ENCODE results near the gene GMPPB.
"Not testable (repeated sequence)": the region's sequence is repeated elsewhere in the genome, so short reads cannot be mapped to it uniquely, and the experiment has no call there.

The GMPPB gene

DNA sequence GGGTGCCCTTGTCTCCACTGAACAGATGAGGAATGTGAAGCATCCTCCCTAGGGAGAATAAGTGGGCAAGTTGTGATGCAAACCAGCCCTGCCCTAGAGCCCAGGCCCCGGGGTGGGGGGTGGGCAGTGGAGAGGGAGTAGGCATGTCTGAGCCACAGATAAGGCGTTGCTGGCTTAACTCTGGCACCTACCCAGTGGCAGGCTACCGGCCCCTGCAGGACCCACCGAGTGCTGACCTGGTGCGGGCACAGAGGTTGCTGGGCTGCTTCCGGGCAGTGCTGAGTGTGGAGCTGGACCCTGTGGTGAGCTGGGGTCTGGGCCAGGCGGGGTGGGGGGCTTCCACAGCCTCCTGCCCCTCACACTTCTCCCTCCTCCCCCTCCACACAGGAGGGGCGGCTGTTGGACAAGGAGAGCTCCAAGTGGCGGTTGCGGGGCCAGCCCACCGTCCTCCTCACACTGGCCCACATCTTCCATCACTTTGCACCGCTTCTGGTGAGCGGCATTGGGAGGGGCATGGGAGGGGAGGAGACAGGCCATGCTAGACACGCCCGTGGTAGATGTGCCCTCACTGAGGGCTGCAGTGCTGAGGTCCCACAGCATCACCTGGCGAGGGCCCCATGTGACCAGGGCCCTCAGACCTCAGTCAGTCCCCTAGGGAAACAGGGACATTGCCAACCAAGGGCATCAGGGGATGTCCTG, 24.3 kb downstream of the GMPPB start:
- no peaks in the 10 kb centered on the region for H3K4me1 ChIP-seq (ENCODE audit: control insufficient read depth, low read depth, low read length)
- no peak overlapping the region for H4K5ac ChIP-seq (ENCODE audit: low read length)

GRCh38 chr3:49695350-49696015, 28.3 kb downstream of the GMPPB start:
- not testable (repeated sequence) for H3K27ac ChIP-seq (ENCODE audit: low read depth, low read length); H3K79me2 ChIP-seq (ENCODE audit: control insufficient read depth, insufficient read depth, low read length); H2BK5ac ChIP-seq (ENCODE audit: low read length); H3K27me3 ChIP-seq (ENCODE audit: insufficient read depth, low read length, poor library complexity); H4K5ac ChIP-seq (ENCODE audit: low read length); H2AK5ac ChIP-seq (ENCODE audit: low read length); H3K4me2 ChIP-seq (ENCODE audit: low read length); H3K4me1 ChIP-seq (ENCODE audit: control insufficient read depth, low read depth, low read length); H3K56ac ChIP-seq (ENCODE audit: low read length); DNase-seq; H2BK15ac ChIP-seq (replicated peaks; ENCODE audit: low read depth); H3K4ac ChIP-seq (ENCODE audit: low read depth, low read length); H3K23ac ChIP-seq (ENCODE audit: low read length); H4K8ac ChIP-seq (ENCODE audit: low read depth, low read length); H3K9ac ChIP-seq (ENCODE audit: low read length); H3K79me1 ChIP-seq (ENCODE audit: low read length); H3K36me3 ChIP-seq (ENCODE audit: control insufficient read depth, insufficient read depth, low read length); H3K18ac ChIP-seq (ENCODE audit: low read length); H2BK120ac ChIP-seq (ENCODE audit: low read depth, low read length); H3K4me3 ChIP-seq (ENCODE audit: low read length)
- WGBS (ENCODE audit: extremely low coverage, insufficient coverage, low lambda C conversion rate) = no CpG with 5 or more reads among the region's 4 CpGs

More for the DNA sequence above, 24.3 kb downstream of the GMPPB start:
- H3K27ac ChIP-seq (ENCODE audit: low read depth, low read length) = no peak overlapping the region
- H3K4me2 ChIP-seq (ENCODE audit: low read length) = no peak overlapping the region
- no peak for DNase-seq
- no peaks in the 10 kb centered on the region for H3K79me2 ChIP-seq (ENCODE audit: control insufficient read depth, insufficient read depth, low read length)
- no peak overlapping the region for H3K23ac ChIP-seq (ENCODE audit: low read length)
- H3K56ac ChIP-seq (ENCODE audit: low read length) = no peak overlapping the region
- H3K36me3 ChIP-seq (ENCODE audit: control insufficient read depth, insufficient read depth, low read length) = peaks cover 3% of the 10 kb centered on the region
- H3K79me1 ChIP-seq (ENCODE audit: low read length) = no peaks in the 10 kb centered on the region
- H3K9ac ChIP-seq (ENCODE audit: low read length) = no peak overlapping the region
- no peak overlapping the region for H2BK15ac ChIP-seq (replicated peaks; ENCODE audit: low read depth)
- H2BK5ac ChIP-seq (ENCODE audit: low read length) = no peak overlapping the region
- no peak overlapping the region for H3K4ac ChIP-seq (ENCODE audit: low read depth, low read length)
- no peak overlapping the region for H3K4me3 ChIP-seq (ENCODE audit: low read length)
- no CpG with 5 or more reads among the region's 16 CpGs for WGBS (ENCODE audit: extremely low coverage, insufficient coverage, low lambda C conversion rate)
- no peak overlapping the region for H4K8ac ChIP-seq (ENCODE audit: low read depth, low read length)
- no peak overlapping the region for H2AK5ac ChIP-seq (ENCODE audit: low read length)
- H2BK120ac ChIP-seq (ENCODE audit: low read depth, low read length) = no peak overlapping the region
- H3K27me3 ChIP-seq (ENCODE audit: insufficient read depth, low read length, poor library complexity) = no peaks in the 10 kb centered on the region
- H3K18ac ChIP-seq (ENCODE audit: low read length) = no peak overlapping the region

DNA sequence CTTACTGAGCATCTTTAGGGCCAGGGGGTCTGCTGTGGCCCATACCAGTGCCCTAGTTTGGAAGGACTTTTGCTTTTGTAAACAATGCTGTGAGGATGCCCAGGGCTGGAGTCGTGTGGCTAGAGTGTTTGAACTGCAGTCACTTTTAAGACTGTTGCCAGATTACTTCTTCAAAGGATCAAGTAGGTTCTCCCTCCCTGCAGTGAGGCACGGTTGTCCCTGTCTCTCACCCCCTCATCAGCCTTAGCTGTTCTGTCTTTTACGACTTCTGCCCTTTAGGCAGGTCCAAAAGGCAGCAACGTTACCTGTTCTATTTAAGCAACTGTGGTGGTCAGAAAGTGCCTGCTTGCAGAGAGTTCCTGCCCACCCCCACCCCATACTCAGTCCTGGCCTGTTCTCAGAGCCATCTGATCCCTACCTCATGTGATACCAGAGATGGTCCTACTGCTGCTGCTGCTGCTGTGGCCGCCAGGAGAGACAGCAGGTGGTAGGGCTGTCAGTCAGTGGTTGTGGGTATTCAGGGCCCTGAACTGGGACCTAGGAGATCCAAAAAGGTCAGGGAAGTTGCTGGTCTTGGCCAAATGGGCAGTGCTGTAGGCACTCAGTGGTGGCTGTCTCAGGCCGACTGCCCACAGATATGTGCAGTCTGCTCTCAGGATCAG, 29.2 kb downstream of the GMPPB start:
- not testable (repeated sequence) for H3K18ac ChIP-seq (ENCODE audit: low read length); H3K4me1 ChIP-seq (ENCODE audit: control insufficient read depth, low read depth, low read length); H3K56ac ChIP-seq (ENCODE audit: low read length); H3K4ac ChIP-seq (ENCODE audit: low read depth, low read length); H3K23ac ChIP-seq (ENCODE audit: low read length); H2BK5ac ChIP-seq (ENCODE audit: low read length); H3K79me1 ChIP-seq (ENCODE audit: low read length); H2BK120ac ChIP-seq (ENCODE audit: low read depth, low read length); H2BK15ac ChIP-seq (replicated peaks; ENCODE audit: low read depth); H4K5ac ChIP-seq (ENCODE audit: low read length); H2AK5ac ChIP-seq (ENCODE audit: low read length); H3K27ac ChIP-seq (ENCODE audit: low read depth, low read length); H3K4me2 ChIP-seq (ENCODE audit: low read length); H4K8ac ChIP-seq (ENCODE audit: low read depth, low read length); H3K79me2 ChIP-seq (ENCODE audit: control insufficient read depth, insufficient read depth, low read length); H3K4me3 ChIP-seq (ENCODE audit: low read length); H3K36me3 ChIP-seq (ENCODE audit: control insufficient read depth, insufficient read depth, low read length); H3K9ac ChIP-seq (ENCODE audit: low read length); H3K27me3 ChIP-seq (ENCODE audit: insufficient read depth, low read length, poor library complexity)
- DNase-seq = peak; percentile 67
- WGBS (ENCODE audit: extremely low coverage, insufficient coverage, low lambda C conversion rate) = no CpG with 5 or more reads among the region's 6 CpGs

- H3K56ac ChIP-seq (ENCODE audit: low read length); H4K8ac ChIP-seq (ENCODE audit: low read depth, low read length); H3K27ac ChIP-seq (ENCODE audit: low read depth, low read length); H2BK15ac ChIP-seq (replicated peaks; ENCODE audit: low read depth); H3K79me1 ChIP-seq (ENCODE audit: low read length); H2AK5ac ChIP-seq (ENCODE audit: low read length); H3K4me3 ChIP-seq (ENCODE audit: low read length); H3K4ac ChIP-seq (ENCODE audit: low read depth, low read length); H3K27me3 ChIP-seq (ENCODE audit: insufficient read depth, low read length, poor library complexity); H3K4me1 ChIP-seq (ENCODE audit: control insufficient read depth, low read depth, low read length); H2BK120ac ChIP-seq (ENCODE audit: low read depth, low read length); H2BK5ac ChIP-seq (ENCODE audit: low read length); DNase-seq; H3K79me2 ChIP-seq (ENCODE audit: control insufficient read depth, insufficient read depth, low read length); H3K23ac ChIP-seq (ENCODE audit: low read length); H3K4me2 ChIP-seq (ENCODE audit: low read length); H3K36me3 ChIP-seq (ENCODE audit: control insufficient read depth, insufficient read depth, low read length); H3K18ac ChIP-seq (ENCODE audit: low read length); H3K9ac ChIP-seq (ENCODE audit: low read length); H4K5ac ChIP-seq (ENCODE audit: low read length): not testable (repeated sequence)
- no CpG with 5 or more reads among the region's 3 CpGs for WGBS (ENCODE audit: extremely low coverage, insufficient coverage, low lambda C conversion rate)
Observed at GRCh38 chr3:49691481-49691880, 32.3 kb downstream of the GMPPB start.

GRCh38 chr3:49690856-49691255, 32.9 kb downstream of the GMPPB start:
- H3K27me3 ChIP-seq (ENCODE audit: insufficient read depth, low read length, poor library complexity); H3K4me2 ChIP-seq (ENCODE audit: low read length); H2BK5ac ChIP-seq (ENCODE audit: low read length); H3K4me3 ChIP-seq (ENCODE audit: low read length); H4K5ac ChIP-seq (ENCODE audit: low read length); H3K56ac ChIP-seq (ENCODE audit: low read length); DNase-seq; H3K36me3 ChIP-seq (ENCODE audit: control insufficient read depth, insufficient read depth, low read length); H2BK120ac ChIP-seq (ENCODE audit: low read depth, low read length); H3K4me1 ChIP-seq (ENCODE audit: control insufficient read depth, low read depth, low read length); H3K18ac ChIP-seq (ENCODE audit: low read length); H3K27ac ChIP-seq (ENCODE audit: low read depth, low read length); H2AK5ac ChIP-seq (ENCODE audit: low read length); H2BK15ac ChIP-seq (replicated peaks; ENCODE audit: low read depth); H3K79me1 ChIP-seq (ENCODE audit: low read length); H3K4ac ChIP-seq (ENCODE audit: low read depth, low read length); H4K8ac ChIP-seq (ENCODE audit: low read depth, low read length); H3K23ac ChIP-seq (ENCODE audit: low read length); H3K9ac ChIP-seq (ENCODE audit: low read length); H3K79me2 ChIP-seq (ENCODE audit: control insufficient read depth, insufficient read depth, low read length): not testable (repeated sequence)
- no CpG with 5 or more reads among the region's 3 CpGs for WGBS (ENCODE audit: extremely low coverage, insufficient coverage, low lambda C conversion rate)
